ENCODE data around the gene OXSR1.

- no peak for TF ChIP-seq POLR2A (IDR thresholded peaks at IDR 0.05; ENCODE audit: low read length)
- no peak for TF ChIP-seq CTCF (IDR thresholded peaks at IDR 0.05)
- no peak for TF ChIP-seq ZC3H11A (IDR thresholded peaks at IDR 0.05)
- no peak for TF ChIP-seq NR3C1 (IDR thresholded peaks at IDR 0.05)
- no peak for TF ChIP-seq HOXA7 (CRISPR knock-in tag; IDR thresholded peaks at IDR 0.05)
- no peak for TF ChIP-seq EP300 (IDR thresholded peaks at IDR 0.05)
- TF ChIP-seq MAFK (IDR thresholded peaks at IDR 0.05; ENCODE audit: partially characterized antibody), result no peak
Observed at GRCh38 chr3:38186781-38187180, 21.4 kb downstream of the OXSR1 start.
